HG02981 (cell line): Measurements from ENCODE around the gene HES5.

ENCODE experiments used
- ATAC-seq: cut with Tn5 transposase; IDR thresholded peaks from one replicate; pipeline ENCODE4 v1.9.1; 2021; ENCODE audit warnings: mild to moderate bottlenecking, moderate library complexity; ENCODE audit not compliant: unreplicated experiment

Gene HES5

GRCh38 chr1:2502661-2503553 lies 27.2 kb downstream of the HES5 start:
- ATAC-seq: no peak

DNA sequence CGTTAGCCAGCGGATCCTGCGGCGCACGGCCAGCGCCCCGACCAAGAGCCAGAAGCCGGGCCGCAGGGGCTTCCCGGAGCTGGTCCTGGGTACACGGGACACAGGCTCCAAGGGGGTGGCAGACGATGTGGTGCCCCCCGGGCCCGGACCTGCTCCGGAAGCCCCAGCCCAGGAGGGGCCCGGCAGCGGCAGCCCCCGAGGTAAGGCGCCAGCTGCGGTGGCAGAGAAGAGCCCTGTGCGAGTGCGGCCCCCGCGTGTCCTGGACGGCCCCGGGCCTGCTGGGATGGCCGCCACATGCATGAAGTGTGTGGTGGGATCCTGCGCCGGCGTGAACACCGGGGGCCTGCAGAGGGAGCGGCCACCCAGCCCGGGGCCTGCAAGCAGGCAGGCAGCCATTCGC lies 27.9 kb downstream of the HES5 start:
- ATAC-seq: no peak

GRCh38 chr1:2501820-2502119 lies 28.3 kb downstream of the HES5 start:
- ATAC-seq: no peak

GRCh38 chr1:2501041-2501819 lies 28.8 kb downstream of the HES5 start:
- ATAC-seq: no peak

DNA sequence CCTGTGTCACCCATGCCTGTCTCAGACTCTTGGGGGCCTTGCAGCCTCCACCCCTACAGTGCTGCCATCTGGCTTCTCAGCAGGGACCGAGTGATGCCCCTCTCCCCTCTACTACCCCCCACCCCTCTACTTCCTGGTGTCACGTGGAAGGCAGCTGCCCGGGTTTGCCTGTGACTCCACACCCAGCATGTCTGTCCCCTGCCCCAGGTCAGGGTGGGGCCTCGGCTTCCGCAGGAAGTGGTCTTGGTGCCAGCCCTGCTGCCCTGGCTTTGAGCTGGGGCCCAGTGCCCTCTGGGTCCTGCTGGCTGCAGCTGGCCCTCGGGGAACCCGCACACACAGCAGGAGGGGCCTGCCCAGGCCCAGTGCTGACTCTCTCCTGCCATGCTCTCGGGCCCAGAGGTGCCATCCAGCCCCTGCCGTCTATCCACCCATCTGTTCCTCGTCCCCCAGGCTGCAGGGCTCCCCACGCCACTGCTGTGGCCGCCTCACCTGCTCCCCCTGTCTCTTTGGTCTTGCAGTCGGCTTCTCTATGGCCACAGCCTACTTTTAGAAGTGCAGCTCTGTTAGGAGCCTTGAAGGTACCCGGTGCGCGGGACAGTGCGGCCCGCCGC lies 30.0 kb downstream of the HES5 start:
- no peak for ATAC-seq

- no peak for ATAC-seq
Measured at GRCh38 chr1:2499260-2499659, 30.8 kb downstream of the HES5 start.

GRCh38 chr1:2498648-2499047 lies 31.4 kb downstream of the HES5 start:
- no peak for ATAC-seq

- no peak for ATAC-seq
Measured at GRCh38 chr1:2497891-2498290, 32.2 kb downstream of the HES5 start.

DNA sequence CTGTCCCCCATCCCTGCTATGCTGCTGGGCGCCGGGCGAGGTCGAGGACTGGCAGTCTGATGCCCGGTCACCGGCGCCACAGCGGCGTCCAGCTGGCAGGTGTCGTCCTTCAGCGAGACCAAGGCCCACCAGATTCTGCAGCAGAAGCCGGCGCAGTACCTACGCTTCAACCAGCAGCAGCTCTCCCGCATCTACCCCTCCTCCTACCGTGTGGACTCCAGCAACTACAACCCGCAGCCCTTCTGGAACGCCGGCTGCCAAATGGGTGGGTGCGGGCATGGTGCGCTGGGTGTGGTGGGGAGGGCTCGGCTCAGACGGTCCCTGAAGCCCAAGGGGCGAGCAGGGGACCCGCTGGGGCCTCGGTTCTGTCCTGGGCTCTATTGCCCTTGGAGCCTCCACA lies 33.3 kb downstream of the HES5 start:
- ATAC-seq: no peak

DNA sequence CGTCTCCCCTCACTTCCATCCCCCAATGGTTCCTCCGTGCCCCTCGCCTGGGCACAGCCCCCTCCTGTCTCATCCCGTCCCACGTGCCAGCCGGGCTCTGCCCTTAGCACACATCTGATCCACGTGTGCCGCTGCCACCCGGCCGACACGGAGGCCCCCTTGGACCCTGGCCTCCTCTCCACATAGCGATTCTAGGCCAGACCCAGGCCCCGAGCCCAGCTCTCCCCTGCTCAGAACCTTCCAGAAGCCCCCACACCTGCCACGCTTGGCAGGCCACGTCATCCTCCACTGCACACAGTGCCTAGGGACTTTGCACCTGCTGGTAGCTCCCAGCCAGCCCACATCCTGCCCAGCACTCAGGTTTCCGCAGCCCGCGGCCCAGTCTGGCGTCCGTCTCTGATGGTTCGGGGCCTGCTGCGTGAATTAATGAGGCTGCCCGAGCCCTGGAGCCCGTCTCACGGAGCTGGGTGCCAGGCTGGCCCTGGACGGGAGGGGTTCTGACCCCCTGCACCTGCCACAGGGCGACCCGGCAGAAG lies 33.9 kb downstream of the HES5 start:
- ATAC-seq: no peak

- no peak for ATAC-seq
Measured at GRCh38 chr1:2495546-2495945, 34.5 kb downstream of the HES5 start.

DNA sequence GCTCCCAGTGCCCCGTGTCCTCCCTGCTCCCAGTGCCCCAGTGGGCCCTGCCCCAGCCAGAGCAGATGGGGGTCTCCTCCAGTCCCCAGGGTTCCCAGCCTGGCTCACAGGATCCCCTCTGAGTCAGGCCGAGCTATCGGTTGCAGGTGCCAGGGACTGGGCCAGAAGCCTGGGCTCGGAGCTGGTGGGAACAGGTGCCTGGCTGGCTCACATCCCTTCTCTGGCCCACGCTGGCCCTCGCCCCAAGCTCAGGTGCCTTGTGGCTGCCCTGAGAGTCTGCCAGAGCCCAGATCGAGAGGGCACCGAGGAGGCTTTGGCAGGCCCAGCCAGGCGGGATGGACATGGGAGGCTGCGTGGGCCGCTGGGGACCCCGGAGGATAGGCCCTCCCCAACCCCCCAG lies 35.0 kb downstream of the HES5 start:
- ATAC-seq: no peak

DNA sequence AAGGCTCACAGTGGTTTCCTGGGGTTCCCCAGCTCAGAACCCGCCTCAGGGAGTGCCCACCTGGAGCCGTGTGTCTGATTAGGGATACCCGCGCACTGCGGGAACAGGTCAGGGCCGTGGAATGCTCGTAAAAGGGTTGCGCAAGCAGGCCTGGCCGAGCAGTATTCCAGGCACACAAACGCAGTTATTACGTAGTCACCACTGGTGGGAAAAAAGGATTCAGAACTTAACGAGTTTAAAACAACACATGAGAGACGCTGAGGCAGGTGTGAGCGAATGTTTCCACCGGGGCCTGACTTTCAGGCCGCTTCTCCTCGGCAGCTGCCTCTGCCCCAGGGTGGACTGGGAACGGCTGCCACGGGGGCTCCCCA lies 35.8 kb downstream of the HES5 start:
- no peak for ATAC-seq

DNA sequence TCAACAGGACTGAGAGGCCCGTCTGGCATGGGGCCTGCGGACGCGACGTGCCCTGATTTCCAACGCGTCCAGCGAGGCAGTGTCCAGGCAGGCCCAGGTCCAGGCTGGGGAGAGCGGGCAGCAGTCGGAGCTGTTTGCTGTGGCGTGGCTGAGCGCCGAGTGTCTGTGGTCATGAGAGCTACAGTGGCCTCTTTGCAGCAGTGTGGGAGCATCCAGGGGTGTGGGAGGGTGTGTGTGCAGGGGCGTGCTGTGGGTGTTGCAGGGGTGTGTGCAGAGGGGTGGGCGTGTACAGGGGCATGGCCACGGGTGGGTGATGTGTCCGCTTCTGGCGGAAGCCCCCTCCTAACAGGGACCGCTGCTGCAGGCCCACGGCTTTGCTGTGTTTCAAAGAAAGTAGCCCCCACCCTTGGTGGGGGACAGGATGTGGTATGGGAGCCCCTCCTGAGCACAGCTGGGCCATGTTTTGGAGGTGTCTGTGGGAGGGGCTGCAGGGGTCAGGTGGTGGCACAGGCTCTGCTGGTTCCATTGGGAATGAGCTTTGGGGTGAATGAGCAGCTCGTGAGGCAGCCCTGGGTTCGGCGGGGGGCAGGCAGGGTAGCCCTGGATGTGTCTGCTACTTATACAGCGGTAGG lies 36.3 kb downstream of the HES5 start:
- no peak for ATAC-seq

DNA sequence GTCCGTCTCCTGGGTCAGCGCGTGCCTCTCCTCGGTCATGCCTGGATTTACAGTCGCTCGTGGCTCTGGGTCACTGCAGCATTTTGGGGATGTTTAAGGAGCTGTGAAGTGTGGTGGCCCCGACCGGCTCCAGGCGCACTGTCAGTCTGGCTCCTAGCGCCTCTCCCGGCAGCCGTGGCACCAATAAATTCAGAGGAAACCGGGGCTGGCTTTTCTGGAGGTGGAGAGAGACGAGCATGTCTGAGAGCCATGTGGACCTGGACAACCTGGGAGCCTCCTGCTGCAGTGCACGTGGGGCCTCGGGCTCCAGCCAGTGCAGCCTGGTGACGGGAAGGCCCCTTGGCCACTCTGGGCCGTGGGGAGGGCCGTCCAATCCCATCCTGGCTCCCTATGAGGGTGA lies 36.8 kb downstream of the HES5 start:
- no peak for ATAC-seq

- no peak for ATAC-seq
Measured at GRCh38 chr1:2492091-2492490, 38.0 kb downstream of the HES5 start.

- no peak for ATAC-seq
Measured at GRCh38 chr1:2489615-2490014, 40.4 kb downstream of the HES5 start.

DNA sequence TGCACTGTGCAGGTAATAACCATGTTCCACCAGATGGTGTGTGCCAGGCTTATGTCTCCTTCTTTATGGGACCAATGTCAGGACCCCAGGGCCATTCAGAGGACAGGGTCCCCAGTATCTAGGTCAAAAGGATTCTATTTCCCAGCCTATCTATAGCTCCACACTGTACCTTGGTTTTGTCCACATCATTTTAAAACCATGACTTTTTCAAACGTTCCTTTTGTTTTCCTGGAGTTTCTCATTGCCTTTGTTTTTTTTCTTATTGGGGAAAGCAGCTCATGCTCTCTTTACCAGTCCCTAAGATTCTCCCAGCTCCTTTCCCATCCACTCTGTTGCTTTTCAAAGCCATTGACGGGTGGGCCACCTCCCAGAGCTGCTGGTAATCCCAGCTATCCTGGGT lies 41.4 kb downstream of the HES5 start:
- ATAC-seq: no peak

GRCh38 chr1:2486558-2486957 lies 43.5 kb downstream of the HES5 start:
- no peak for ATAC-seq

DNA sequence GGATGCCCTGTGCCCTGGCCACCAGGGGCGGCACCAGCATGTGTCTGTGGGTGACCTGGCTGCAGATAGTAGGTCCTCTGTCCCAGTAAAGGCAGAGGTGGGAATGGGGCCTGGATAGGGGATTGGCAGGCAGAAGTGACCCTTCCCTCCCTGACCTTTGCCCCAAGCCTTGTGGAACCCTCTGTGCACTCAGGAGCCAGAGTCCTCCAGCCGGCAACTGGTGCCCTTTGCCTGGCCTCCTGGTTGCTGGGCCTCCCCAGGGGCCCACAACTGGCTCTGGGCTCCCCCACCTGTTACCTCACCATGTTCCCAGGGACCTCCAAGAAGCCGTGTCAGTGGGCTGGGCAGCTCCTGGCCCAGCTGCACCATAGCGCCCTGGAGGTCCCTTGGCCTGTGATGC lies 44.0 kb downstream of the HES5 start:
- no peak for ATAC-seq

DNA sequence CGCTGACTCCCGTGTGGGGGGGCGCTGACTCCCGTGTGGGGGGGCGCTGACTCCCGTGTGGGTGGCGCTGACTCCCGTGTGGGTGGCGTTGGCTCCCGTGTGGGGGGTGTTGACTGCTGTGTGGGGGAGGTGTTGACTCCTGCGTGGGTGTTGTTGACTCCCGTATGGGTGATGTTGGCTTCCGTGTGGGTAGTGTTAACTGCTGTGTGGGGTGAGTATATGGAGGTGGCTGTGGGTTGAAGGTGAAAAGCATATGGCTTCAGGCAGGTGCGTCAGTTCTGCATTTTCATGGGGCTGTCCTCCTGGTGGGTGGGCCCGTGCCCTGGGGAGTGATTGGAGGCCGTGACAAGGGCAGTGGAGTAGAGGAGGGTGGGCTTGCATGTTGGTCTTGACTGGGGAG lies 46.1 kb downstream of the HES5 start:
- ATAC-seq: no peak
